HCT116 (cell line): ENCODE data around the gene ZNF469. TPM values are rescaled to one million over a fixed set of nuclear protein-coding genes. Genes with fewer than 3 reads are reported as not detected.

Source experiments
- ATAC-seq: fragments of 200-7000 bp; cut with Tn5 transposase; 2 replicates; pipeline ENCODE4 v1.9.1; 2020; ENCODE audit warnings: mild to moderate bottlenecking, moderate library complexity
- BruUV-seq: library from RNA; stranded (reverse); fragments of 400-500 nt; replicated peaks from 2 replicates; lab custom pipeline; 2021; lab: Mats Ljungman, UMichigan
- CTCF ChIA-PET: fragments of 300-600 bp; sonication (Branson Sonifier 250); formaldehyde crosslinking; loops from one replicate; lab custom pipeline; 2021; ENCODE audit warnings: antibody characterized with exemption; lab: Charles Lee
- POLR2A ChIA-PET: fragments of 300-600, 350-600 bp; sonication (Branson Sonifier 250); formaldehyde crosslinking; loops from one replicate; lab custom pipeline; 2021; ENCODE audit warnings: antibody characterized with exemption; lab: Charles Lee
- RAD21 ChIA-PET, 2 experiments: fragments of 300-600 bp; sonication (Branson Sonifier 250); formaldehyde crosslinking; loops; one replicate each; lab custom pipeline; 2023; ENCODE audit warnings: low total read pairs in 2 of 2; ENCODE audit not compliant: uncharacterized antibody in 2 of 2, unreplicated experiment in 2 of 2, low non-redundant PET in 1 of 2; lab: Charles Lee
- DNase-seq: peaks from one replicate; pipeline ENCODE4 v3.0.0-alpha.2; 2010; ENCODE audit warnings: low read depth, low spot score
- H2AFZ ChIP-seq: fragments of 200-600 bp; shearing (Covaris generic), sonication (generic); 2 replicates; pipeline ENCODE4 v1.6.1; 2017; ENCODE audit warnings: low read depth, mixed run types, mixed read lengths, antibody characterized with exemption, low read length; ENCODE audit not compliant: poor library complexity, severe bottlenecking
- H3K27ac ChIP-seq: 2 replicates; pipeline ENCODE4 v1.5.1; 2012; ENCODE audit warnings: low read depth, low read length
- H3K27me3 ChIP-seq: fragments of 200-600 bp; sonication (generic); 2 replicates; pipeline ENCODE4 v1.6.1; 2016; ENCODE audit warnings: mixed run types, low read length, mixed read lengths; ENCODE audit not compliant: insufficient read depth
- H3K36me3 ChIP-seq, 2 experiments: fragments of 200-500 bp in 1 of 2; fragments of 200-600 bp in 1 of 2; sonication (Bioruptor generic) in 1 of 2; sonication (generic) in 1 of 2; 2 replicates each; pipeline versions ENCODE4 v1.5.1 to v1.6.1; 2014 to 2016; ENCODE audit warnings: low read length in 2 of 2, inconsistent platforms in 1 of 2, mixed read lengths in 1 of 2, mixed run types in 1 of 2; ENCODE audit not compliant: insufficient read depth in 2 of 2, control insufficient read depth in 1 of 2
- H3K4me1 ChIP-seq, 2 experiments: fragments of 200-600 bp in 1 of 2; sonication (generic) in 1 of 2; 2 replicates each; pipeline versions ENCODE4 v1.5.1 to v1.6.1; 2012 to 2017; ENCODE audit warnings: low read length in 2 of 2, inconsistent platforms in 1 of 2, mild to moderate bottlenecking in 1 of 2, mixed read lengths in 1 of 2, mixed run types in 1 of 2, moderate library complexity in 1 of 2; ENCODE audit not compliant: insufficient read depth in 2 of 2, control insufficient read depth in 1 of 2
- H3K4me2 ChIP-seq: fragments of 200-600 bp; sonication (generic); 2 replicates; pipeline ENCODE4 v1.6.1; 2017; ENCODE audit warnings: mixed run types, low read length, mixed read lengths
- H3K4me3 ChIP-seq, 2 experiments: fragments of 200-600 bp in 1 of 2; sonication (generic) in 1 of 2; replicated peaks in 1 of 2; 2 replicates each; pipeline ENCODE4 v1.5.1; 2011 to 2016; ENCODE audit warnings: low read length in 2 of 2, control low read depth in 1 of 2, low read depth in 1 of 2, mild to moderate bottlenecking in 1 of 2, mixed read lengths in 1 of 2, mixed run types in 1 of 2
- H3K79me2 ChIP-seq: fragments of 200-600 bp; sonication (generic); 2 replicates; pipeline ENCODE4 v1.6.1; 2017; ENCODE audit warnings: mild to moderate bottlenecking, mixed run types, low read length, moderate library complexity, mixed read lengths; ENCODE audit not compliant: insufficient read depth
- H3K9ac ChIP-seq: fragments of 200-600 bp; sonication (generic); 2 replicates; pipeline ENCODE4 v1.6.1; 2016; ENCODE audit warnings: low read length, mixed read lengths
- H3K9me2 ChIP-seq: fragments of 200-600 bp; sonication (generic), shearing (Covaris generic); 2 replicates; pipeline ENCODE4 v1.6.1; 2017; ENCODE audit warnings: mixed run types, mild to moderate bottlenecking, moderate library complexity; ENCODE audit not compliant: insufficient read depth
- H3K9me3 ChIP-seq, 2 experiments: fragments of 200-500 bp in 1 of 2; fragments of 200-600 bp in 1 of 2; sonication (Bioruptor generic) in 1 of 2; sonication (generic) in 1 of 2; 2 replicates each; pipeline ENCODE4 v1.6.1; 2014 to 2017; ENCODE audit warnings: low read length in 2 of 2, mixed read lengths in 2 of 2, inconsistent platforms in 1 of 2, low read depth in 1 of 2, mild to moderate bottlenecking in 1 of 2, mixed run types in 1 of 2, moderate library complexity in 1 of 2; ENCODE audit not compliant: control insufficient read depth in 1 of 2, insufficient read depth in 1 of 2
- H4K20me1 ChIP-seq: fragments of 200-600 bp; sonication (generic), shearing (Covaris generic); 2 replicates; pipeline ENCODE4 v1.6.1; 2017; ENCODE audit warnings: mixed run types, mild to moderate bottlenecking, moderate library complexity; ENCODE audit not compliant: insufficient read depth
- CEBPB ChIP-seq: IDR thresholded peaks from 2 replicates; pipeline ENCODE4 v1.6.1; 2012; ENCODE audit warnings: low read depth
- EGR1 ChIP-seq: IDR thresholded peaks from 2 replicates; pipeline ENCODE4 v1.6.1; 2012; ENCODE audit warnings: low read depth
- EZH2 ChIP-seq: fragments of 200-600 bp; sonication (generic); IDR thresholded peaks from 2 replicates; pipeline ENCODE4 v1.6.1; 2017; ENCODE audit warnings: antibody characterized with exemption, mixed run types
- FOSL1 ChIP-seq: IDR thresholded peaks from 2 replicates; pipeline ENCODE4 v1.6.1; 2012; ENCODE audit warnings: low read depth
- JUND ChIP-seq: IDR thresholded peaks from 2 replicates; pipeline ENCODE4 v1.6.1; 2012
- POLR2A ChIP-seq: IDR thresholded peaks from 2 replicates; pipeline ENCODE4 v1.7.0; 2011; ENCODE audit warnings: borderline replicate concordance; ENCODE audit not compliant: insufficient read depth, insufficient read length; ENCODE audit errors: extremely low read depth
- POLR2AphosphoS5 ChIP-seq: IDR thresholded peaks from 2 replicates; pipeline ENCODE4 v1.6.1; 2011; ENCODE audit warnings: mild to moderate bottlenecking, low read depth, low read length, moderate library complexity
- RAD21 ChIP-seq: IDR thresholded peaks from 2 replicates; pipeline ENCODE4 v1.6.1; 2012; ENCODE audit warnings: low read depth, mild to moderate bottlenecking
- REST ChIP-seq: IDR thresholded peaks from 2 replicates; pipeline ENCODE4 v1.6.1; 2012; ENCODE audit warnings: low read depth
- SP1 ChIP-seq: IDR thresholded peaks from 2 replicates; pipeline ENCODE4 v1.6.1; 2012; ENCODE audit warnings: low read depth
- SRF ChIP-seq: IDR thresholded peaks from 2 replicates; pipeline ENCODE4 v1.6.1; 2012; ENCODE audit warnings: low read depth
- TCF7L2 ChIP-seq: IDR thresholded peaks from 2 replicates; pipeline ENCODE4 v1.7.0; 2011; ENCODE audit warnings: borderline replicate concordance, inconsistent platforms; ENCODE audit not compliant: insufficient read depth, insufficient read length; ENCODE audit errors: extremely low read depth
- YY1 ChIP-seq: IDR thresholded peaks from 2 replicates; pipeline ENCODE4 v1.6.1; 2011; ENCODE audit warnings: low read length, low read depth, moderate library complexity, mild to moderate bottlenecking; ENCODE audit not compliant: insufficient replicate concordance; ENCODE audit errors: extremely low read depth
- ZFX ChIP-seq: fragments of 450-650 bp; IDR thresholded peaks from 2 replicates; pipeline ENCODE4 v1.6.1; 2017
- ZNF274 ChIP-seq: fragments of 200-500 bp; sonication (Bioruptor generic); IDR thresholded peaks from 2 replicates; pipeline ENCODE4 v1.6.1; 2014; ENCODE audit warnings: mild to moderate bottlenecking, low read depth, low read length, inconsistent platforms
- intact Hi-C: fragments of 100-400 bp; cut with micrococcal nuclease; formaldehyde crosslinking; loops from 2 replicates; pipeline ENCODE4 v1.10.0; 2022
- total RNA-seq: library from RNA; stranded (reverse); gene quantifications from one replicate; pipeline ENCODE4 v1.2.1, GENCODE V29; 2021; ENCODE audit not compliant: unreplicated experiment
- TF ChIP-seq, protein P1 (sequence below): IDR thresholded peaks from 2 replicates; pipeline ENCODE4 v1.6.1; 2011; ENCODE audit warnings: mild to moderate bottlenecking, low read length, moderate library complexity; ENCODE audit not compliant: insufficient replicate concordance; ENCODE audit errors: extremely low read depth
- TF ChIP-seq, protein P2 (sequence below): IDR thresholded peaks from 2 replicates; pipeline ENCODE4 v1.6.1; 2012
- TF ChIP-seq, protein P3 (sequence below): IDR thresholded peaks from 2 replicates; pipeline ENCODE4 v1.6.1; 2012

The ZNF469 gene
- total RNA-seq, 1 experiment from 2014 or later = 5.9 TPM

GRCh38 chr16:88347656-88348376 lies 34.9 kb upstream of the ZNF469 start:
- Histone ChIP-seq H2AFZ (no peak overlapping the region), H4K20me1 (no peaks in the 10 kb centered on the region), H3K4me3 (no peak overlapping the region), H3K27ac (no peak overlapping the region), H3K4me2 (no peak overlapping the region), H3K27me3 (no peaks in the 10 kb centered on the region), H3K9me2 (no peaks in the 10 kb centered on the region), H3K9ac (no peak overlapping the region), H3K79me2 (no peaks in the 10 kb centered on the region), H3K36me3 (no peaks in the 10 kb centered on the region), H3K9me3 (no peaks in the 10 kb centered on the region), H3K4me1 (no peaks in the 10 kb centered on the region)
- no peak for ATAC-seq
- TF ChIP-seq FOSL1 (no peak), TCF7L2 (no peak), REST (no peak), ZFX (no peak), POLR2A (no peak), YY1 (no peak), EGR1 (no peak), JUND (no peak), EZH2 (no peak), POLR2AphosphoS5 (no peak), RAD21 (no peak), CEBPB (no peak), SP1 (no peak), SRF (no peak), ZNF274 (no peak)
- TF ChIP-seq, protein P1, sequence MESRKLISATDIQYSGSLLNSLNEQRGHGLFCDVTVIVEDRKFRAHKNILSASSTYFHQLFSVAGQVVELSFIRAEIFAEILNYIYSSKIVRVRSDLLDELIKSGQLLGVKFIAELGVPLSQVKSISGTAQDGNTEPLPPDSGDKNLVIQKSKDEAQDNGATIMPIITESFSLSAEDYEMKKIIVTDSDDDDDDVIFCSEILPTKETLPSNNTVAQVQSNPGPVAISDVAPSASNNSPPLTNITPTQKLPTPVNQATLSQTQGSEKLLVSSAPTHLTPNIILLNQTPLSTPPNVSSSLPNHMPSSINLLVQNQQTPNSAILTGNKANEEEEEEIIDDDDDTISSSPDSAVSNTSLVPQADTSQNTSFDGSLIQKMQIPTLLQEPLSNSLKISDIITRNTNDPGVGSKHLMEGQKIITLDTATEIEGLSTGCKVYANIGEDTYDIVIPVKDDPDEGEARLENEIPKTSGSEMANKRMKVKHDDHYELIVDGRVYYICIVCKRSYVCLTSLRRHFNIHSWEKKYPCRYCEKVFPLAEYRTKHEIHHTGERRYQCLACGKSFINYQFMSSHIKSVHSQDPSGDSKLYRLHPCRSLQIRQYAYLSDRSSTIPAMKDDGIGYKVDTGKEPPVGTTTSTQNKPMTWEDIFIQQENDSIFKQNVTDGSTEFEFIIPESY = no peak
- TF ChIP-seq, protein P2, sequence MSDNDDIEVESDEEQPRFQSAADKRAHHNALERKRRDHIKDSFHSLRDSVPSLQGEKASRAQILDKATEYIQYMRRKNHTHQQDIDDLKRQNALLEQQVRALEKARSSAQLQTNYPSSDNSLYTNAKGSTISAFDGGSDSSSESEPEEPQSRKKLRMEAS = no peak
- TF ChIP-seq, protein P3, sequence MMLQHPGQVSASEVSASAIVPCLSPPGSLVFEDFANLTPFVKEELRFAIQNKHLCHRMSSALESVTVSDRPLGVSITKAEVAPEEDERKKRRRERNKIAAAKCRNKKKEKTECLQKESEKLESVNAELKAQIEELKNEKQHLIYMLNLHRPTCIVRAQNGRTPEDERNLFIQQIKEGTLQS = no peak
- no TSS peak for BruUV-seq
- CTCF ChIA-PET = no interaction called here
- intact Hi-C loops = no loop called here
- RAD21 ChIA-PET = no interaction called here
- POLR2A ChIA-PET = no interaction called here
- no peak for DNase-seq
